GM20431 (cell line): ENCODE data around the gene WNT4.

ENCODE experiments used
- in situ Hi-C: fragments of 300-500 bp; cut with MseI, MboI; formaldehyde crosslinking; loops from one replicate; pipeline ENCODE4 v1.15.0; 2020; ENCODE audit warnings: low sequenced_read_pairs; ENCODE audit not compliant: unreplicated experiment

WNT4 gene

GRCh38 chr1:22143065-22144033 is at the start of gene WNT4:
Gene WNT4, minus strand, starts transcription at chr1:22143097. Its CDS starts 175 bp downstream, at chr1:22142922.
- in situ Hi-C loops, result loop anchor here (25.0 kb wide), 1 partner anchor 494 kb away; the partner anchor contains the start of genes C1QA and C1QC

GRCh38 chr1:22190731-22191130 is 47.8 kb upstream of the WNT4 start:
- in situ Hi-C loops, result no loop called here

DNA sequence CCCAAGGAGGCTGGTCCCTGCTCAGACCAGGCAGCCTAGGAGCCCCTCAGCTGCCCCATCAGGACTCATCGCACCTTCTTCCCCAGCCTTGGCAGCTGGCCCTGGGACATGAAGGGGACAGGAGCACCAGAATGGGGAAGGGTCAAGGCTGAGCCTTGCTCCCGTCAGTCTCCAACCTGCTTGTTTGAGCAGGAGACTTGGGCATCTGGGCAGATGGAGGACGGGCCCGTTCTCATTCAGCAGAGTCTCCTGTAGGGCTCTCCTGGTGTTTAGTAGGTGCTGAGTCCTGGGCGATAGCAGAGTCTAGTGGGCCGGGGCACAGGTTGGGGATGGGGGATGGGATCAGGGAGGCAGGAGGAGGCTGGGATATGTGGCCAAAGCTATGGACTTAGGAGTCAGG is 47.4 kb upstream of the WNT4 start:
- in situ Hi-C loops, result no loop called here

GRCh38 chr1:22189619-22190018 is 46.7 kb upstream of the WNT4 start:
- in situ Hi-C loops, result no loop called here

DNA sequence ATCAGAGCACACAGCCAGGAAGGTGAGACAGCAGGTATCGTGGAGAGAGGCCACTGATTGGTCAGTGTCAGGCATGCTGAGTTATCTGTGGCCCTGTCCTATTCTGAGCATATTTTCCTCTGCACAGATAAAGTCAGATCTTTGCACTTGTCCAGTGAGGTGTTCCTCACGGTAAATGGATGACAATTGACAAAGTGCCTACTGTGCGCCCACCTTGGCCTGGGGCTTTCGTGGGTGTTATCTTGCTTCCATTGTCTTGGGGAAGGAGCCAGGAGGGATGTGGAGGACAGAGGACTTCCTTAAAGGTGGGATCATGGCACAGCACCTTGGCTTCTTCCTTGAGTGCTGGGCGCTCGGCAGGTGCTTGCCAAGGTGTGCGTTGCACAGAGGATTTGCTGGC is 46.0 kb upstream of the WNT4 start:
- in situ Hi-C loops, result no loop called here

- in situ Hi-C loops, result no loop called here
Measured at GRCh38 chr1:22188436-22188835, 45.5 kb upstream of the WNT4 start.

DNA sequence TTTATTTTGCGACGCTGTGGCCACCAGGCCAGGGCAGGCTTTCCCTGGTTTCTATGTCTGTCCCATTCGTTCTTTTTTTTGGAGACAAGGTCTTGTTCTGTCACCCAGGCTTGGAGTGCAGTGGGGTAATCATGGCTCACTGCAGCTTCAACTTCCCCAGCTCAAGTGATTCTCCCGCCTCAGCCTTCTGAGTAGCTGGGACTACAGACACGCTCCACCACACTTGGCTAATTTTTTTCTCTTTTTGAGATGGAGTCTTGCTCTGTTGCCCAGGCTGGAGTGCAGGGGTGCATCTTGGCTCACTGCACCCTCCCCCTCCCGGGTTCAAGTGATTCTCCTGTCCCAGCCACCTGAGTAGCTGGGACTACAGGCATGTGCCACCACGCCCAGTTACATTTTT is 43.4 kb upstream of the WNT4 start:
- in situ Hi-C loops, result no loop called here

DNA sequence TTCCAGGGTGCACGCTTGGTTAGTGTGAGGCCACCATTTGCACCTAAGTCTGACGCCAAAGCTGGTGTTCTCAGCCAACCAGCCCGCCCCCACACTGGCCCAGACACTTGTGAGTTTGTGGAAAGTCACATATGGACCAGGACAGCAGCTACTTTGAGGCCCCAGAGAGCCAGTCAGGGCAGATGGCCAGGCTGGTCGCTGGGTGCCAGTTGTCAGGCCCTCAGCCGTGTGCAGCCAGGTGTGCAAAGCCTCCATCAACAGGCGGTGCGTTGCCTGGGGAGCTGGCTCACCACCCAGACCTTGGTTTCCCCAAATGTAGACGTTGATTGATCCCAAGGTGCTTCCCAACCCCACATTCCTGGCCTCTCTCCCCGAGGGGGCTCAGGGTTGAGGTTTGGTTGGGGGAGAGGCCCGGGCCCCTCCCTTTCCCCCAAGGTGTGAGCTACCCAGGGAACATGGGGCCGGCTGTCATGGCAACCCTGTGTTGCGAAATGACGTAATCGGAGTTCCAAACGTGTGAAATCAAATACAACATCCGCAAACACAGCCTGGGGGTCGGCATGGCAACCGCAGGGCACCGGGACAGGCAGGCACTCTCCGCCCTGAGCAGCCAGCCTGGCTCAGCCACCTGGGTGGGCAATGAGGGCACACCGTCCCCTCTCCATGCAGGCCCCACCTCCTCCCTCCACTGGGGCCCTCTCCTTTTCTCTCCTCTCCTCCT is 42.2 kb upstream of the WNT4 start:
- in situ Hi-C loops, result no loop called here

- in situ Hi-C loops, result no loop called here
Measured at GRCh38 chr1:22184454-22184853, 41.6 kb upstream of the WNT4 start.

- in situ Hi-C loops, result no loop called here
Measured at GRCh38 chr1:22182715-22183114, 39.8 kb upstream of the WNT4 start.

DNA sequence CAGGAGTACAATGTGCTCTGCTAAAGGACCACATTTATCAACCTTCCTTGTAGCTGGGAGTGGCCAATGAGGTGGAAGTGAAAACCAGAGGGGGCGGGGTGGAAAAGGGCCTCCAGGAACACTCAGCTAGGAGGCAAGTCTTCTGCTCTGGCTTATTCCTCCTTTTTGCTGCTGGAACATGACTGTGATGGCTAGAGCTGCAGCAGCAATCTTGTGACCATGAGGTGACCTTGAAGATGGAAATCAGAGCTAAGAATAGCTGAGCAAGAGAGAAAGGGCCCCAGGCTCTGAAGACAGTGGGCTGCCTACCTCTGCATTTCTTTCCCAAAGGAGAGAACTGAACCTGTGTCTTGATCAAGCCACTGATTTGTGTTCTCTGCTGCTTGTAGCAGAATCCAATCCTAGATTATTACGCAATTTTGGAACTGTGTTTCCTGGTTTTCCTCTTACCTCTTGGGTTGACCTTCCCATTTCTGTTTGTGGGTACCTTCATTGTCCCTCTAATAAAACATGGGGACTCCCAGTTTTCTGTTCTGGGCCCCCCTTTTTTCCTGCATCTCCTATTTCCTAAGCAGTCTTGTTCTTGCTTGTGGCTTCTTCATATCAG is 36.4 kb upstream of the WNT4 start:
- in situ Hi-C loops, result no loop called here

GRCh38 chr1:22177354-22178003 is 34.6 kb upstream of the WNT4 start:
- in situ Hi-C loops, result no loop called here

- in situ Hi-C loops, result no loop called here
Measured at GRCh38 chr1:22176258-22176657, 33.4 kb upstream of the WNT4 start.

GRCh38 chr1:22174446-22175220 is 31.7 kb upstream of the WNT4 start:
- in situ Hi-C loops, result no loop called here

GRCh38 chr1:22171951-22172715 is 29.2 kb upstream of the WNT4 start:
- in situ Hi-C loops, result no loop called here

GRCh38 chr1:22169816-22170215 is 26.9 kb upstream of the WNT4 start:
- in situ Hi-C loops, result no loop called here

DNA sequence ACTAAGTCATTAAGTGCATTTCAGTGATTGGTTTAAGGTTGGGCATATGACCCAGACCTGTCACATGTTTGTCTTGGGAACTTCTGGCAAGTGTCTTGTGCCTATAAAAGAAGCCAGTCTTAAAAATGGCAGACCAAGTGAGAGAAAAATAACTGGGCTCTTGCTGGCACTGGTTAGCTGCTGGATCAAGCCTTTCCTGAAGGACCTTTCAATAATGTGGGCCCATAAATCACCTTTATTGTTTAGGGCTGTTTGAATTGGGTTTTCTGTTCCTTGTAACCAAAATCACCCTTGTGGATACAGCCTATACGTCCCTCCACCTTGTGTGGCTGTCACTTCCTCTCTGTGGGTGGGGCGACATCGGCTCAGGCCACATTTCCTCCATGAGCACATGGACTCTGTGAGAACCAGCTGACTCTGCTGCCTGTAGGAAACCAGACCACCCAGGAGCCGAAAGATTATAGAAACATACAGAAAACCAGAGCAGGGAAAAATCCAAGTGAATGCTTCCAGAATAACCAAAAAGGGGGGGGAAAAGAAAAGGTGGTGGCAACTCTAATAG is 25.6 kb upstream of the WNT4 start:
- in situ Hi-C loops, result no loop called here

GRCh38 chr1:22166439-22166838 is 23.5 kb upstream of the WNT4 start:
- in situ Hi-C loops, result no loop called here
